CD14-positive monocyte (primary cell): ENCODE measurements around the gene GEMIN7. TPM values are rescaled to one million over a fixed set of nuclear protein-coding genes. Genes with fewer than 3 reads are reported as not detected.

ENCODE experiments used
- DNase-seq, 3 donors: peaks; one replicate each; pipeline ENCODE4 v3.0.0-alpha.2; 2011 to 2022
- H2AFZ ChIP-seq: 2 replicates; pipeline ENCODE4 v1.6.0; 2012; ENCODE audit warnings: mild to moderate bottlenecking, low read depth, low read length, inconsistent platforms; ENCODE audit not compliant: insufficient read depth, poor library complexity, severe bottlenecking
- H3K27ac ChIP-seq, 2 donors: 1 replicate in 1 of 2; 2 replicates in 1 of 2; pipeline ENCODE4 v1.5.1; 2012 to 2013; ENCODE audit warnings: low read length in 2 of 2, control low read depth in 1 of 2, inconsistent platforms in 1 of 2, low read depth in 1 of 2, mild to moderate bottlenecking in 1 of 2
- H3K27me3 ChIP-seq, 2 donors: one replicate each; pipeline versions ENCODE4 v1.6.0 to v1.6.1; 2011 to 2013; ENCODE audit warnings: low read length in 2 of 2; ENCODE audit not compliant: control insufficient read depth in 2 of 2, insufficient read depth in 2 of 2
- H3K36me3 ChIP-seq, 2 donors: replicated peaks in 1 of 2; 1 replicate in 1 of 2; 2 replicates in 1 of 2; pipeline versions ENCODE4 v1.5.1 to v1.6.1; 2012 to 2013; ENCODE audit warnings: low read length in 2 of 2, control low read depth in 1 of 2, inconsistent platforms in 1 of 2, mild to moderate bottlenecking in 1 of 2; ENCODE audit not compliant: insufficient read depth in 2 of 2, control insufficient read depth in 1 of 2
- H3K4me1 ChIP-seq, 2 donors: 1 replicate in 1 of 2; 2 replicates in 1 of 2; pipeline versions ENCODE4 v1.5.1 to v1.6.1; 2012 to 2013; ENCODE audit warnings: low read length in 2 of 2, control low read depth in 1 of 2, inconsistent platforms in 1 of 2, mild to moderate bottlenecking in 1 of 2, moderate library complexity in 1 of 2; ENCODE audit not compliant: insufficient read depth in 2 of 2, control insufficient read depth in 1 of 2
- H3K4me2 ChIP-seq: replicated peaks from 2 replicates; pipeline ENCODE3; 2012; ENCODE audit warnings: low read length, moderate library complexity, mild to moderate bottlenecking; ENCODE audit not compliant: poor library complexity, severe bottlenecking; ENCODE audit errors: extremely low read depth
- H3K4me3 ChIP-seq, 3 experiments: fragments of 200-600 bp in 1 of 3; sonication (generic) in 1 of 3; replicated peaks in 1 of 3; 1 replicate in 2 of 3; 2 replicates in 1 of 3; pipeline ENCODE4 v1.5.1; 2011 to 2013; ENCODE audit warnings: low read length in 3 of 3, mild to moderate bottlenecking in 3 of 3, control low read depth in 2 of 3, low read depth in 2 of 3, inconsistent platforms in 1 of 3, moderate library complexity in 1 of 3
- H3K79me2 ChIP-seq: 2 replicates; pipeline ENCODE4 v1.6.0; 2012; ENCODE audit warnings: mild to moderate bottlenecking, control low read depth, inconsistent platforms, low read length, moderate library complexity; ENCODE audit not compliant: insufficient read depth
- H3K9ac ChIP-seq: 2 replicates; pipeline ENCODE4 v1.6.0; 2017; ENCODE audit warnings: low read length, mild to moderate bottlenecking; ENCODE audit not compliant: insufficient read depth, poor library complexity, severe bottlenecking
- H3K9me3 ChIP-seq, 2 donors: replicated peaks in 1 of 2; 1 replicate in 1 of 2; 2 replicates in 1 of 2; pipeline versions ENCODE4 v1.5.1 to v1.6.1; 2012 to 2013; ENCODE audit warnings: low read length in 2 of 2, control low read depth in 1 of 2; ENCODE audit not compliant: control insufficient read depth in 1 of 2, insufficient read depth in 1 of 2
- H4K20me1 ChIP-seq: 2 replicates; pipeline ENCODE4 v1.6.0; 2012; ENCODE audit warnings: mild to moderate bottlenecking, low read length, control low read depth, moderate library complexity; ENCODE audit not compliant: insufficient read depth
- H3K27ac Mint-ChIP-seq, 7 donors: one replicate each; pipeline ENCODE4 v1.8.0; 2020; ENCODE audit warnings: mild to moderate bottlenecking in 7 of 7, mixed read lengths in 7 of 7, moderate library complexity in 6 of 7, inconsistent platforms in 2 of 7
- H3K27me3 Mint-ChIP-seq, 3 donors: one replicate each; pipeline ENCODE4 v1.8.0; 2021 to 2022; ENCODE audit warnings: low read depth in 3 of 3, mild to moderate bottlenecking in 3 of 3, mixed read lengths in 3 of 3, moderate library complexity in 3 of 3, inconsistent platforms in 1 of 3
- H3K36me3 Mint-ChIP-seq, 2 donors: one replicate each; pipeline ENCODE4 v1.8.0; 2020; ENCODE audit warnings: mixed read lengths in 2 of 2, inconsistent platforms in 1 of 2, mild to moderate bottlenecking in 1 of 2
- H3K4me1 Mint-ChIP-seq: one replicate; pipeline ENCODE4 v1.8.0; 2020; ENCODE audit warnings: mild to moderate bottlenecking, mixed read lengths
- H3K4me3 Mint-ChIP-seq, 2 donors: one replicate each; pipeline ENCODE4 v1.8.0; 2020; ENCODE audit warnings: mild to moderate bottlenecking in 2 of 2, mixed read lengths in 2 of 2, moderate library complexity in 1 of 2
- H3K9me3 Mint-ChIP-seq, 7 donors: one replicate each; pipeline ENCODE4 v1.8.0; 2020 to 2022; ENCODE audit warnings: mixed read lengths in 7 of 7, mild to moderate bottlenecking in 6 of 7, moderate library complexity in 6 of 7, inconsistent platforms in 2 of 7
- CTCF ChIP-seq: fragments of 200-600 bp; IDR thresholded peaks from one replicate; pipeline ENCODE4 v1.8.0; 2022; ENCODE audit warnings: antibody characterized with exemption, mild to moderate bottlenecking
- WGBS: methylation state at CpG from one replicate; pipeline ENCODE4 v1.1.5; 2013; ENCODE audit warnings: missing lambda C conversion rate; ENCODE audit not compliant: insufficient coverage; 5-methylcytosine and 5-hydroxymethylcytosine counted together
- intact Hi-C, 2 donors: fragments of 100-400 bp; cut with micrococcal nuclease; formaldehyde crosslinking; loops; one replicate each; pipeline versions ENCODE4 v1.15.0 to v1.15.1; 2023
- polyA plus RNA-seq, 3 donors: library from polyadenylated mRNA; depleted of rRNA in 1 of 3; unstranded in 2 of 3; stranded (reverse) in 1 of 3; fragments of 300-500 nt in 2 of 3; fragments of >200 nt in 1 of 3; fragmentation: Illumina TruSeq in 2 of 3; gene quantifications; 1 replicate in 2 of 3; 2 replicates in 1 of 3; pipeline ENCODE4 v1.2.3, GENCODE V29; 2012 to 2021

GEMIN7 gene
- polyA plus RNA-seq, 3 donors: 67.6 to 83.4 (median 78.4) TPM

- H3K9ac ChIP-seq: no peak overlapping the region
- H4K20me1 ChIP-seq: peaks cover 51% of the 10 kb centered on the region
Observed at GRCh38 chr19:45128146-45128545, 49.1 kb downstream of the GEMIN7 start.

GRCh38 chr19:45128806-45129205, 49.7 kb downstream of the GEMIN7 start:
- intact Hi-C loops: no loop called here
- WGBS: 96% methylated on average over 4 of the region's 5 CpGs
- H3K4me3 ChIP-seq: no peak overlapping the region
- Mint-ChIP-seq H3K27ac (no peak overlapping the region), H3K9me3 (no peaks in the 10 kb centered on the region), H3K36me3 (peaks cover 0 to 2% of the 10 kb centered on the region in 2 donors), H3K4me1 (peaks cover 5% of the 10 kb centered on the region), H3K27me3 (peaks cover 0 to 2% (median 0%) of the 10 kb centered on the region in 3 donors), H3K4me3 (no peak overlapping the region)
- H3K27me3 ChIP-seq: no peaks in the 10 kb centered on the region
- H3K9ac ChIP-seq: no peak overlapping the region
- no peak overlapping the region for H3K4me2 ChIP-seq
- no peaks in the 10 kb centered on the region for H3K9me3 ChIP-seq
- peaks cover 50% of the 10 kb centered on the region for H4K20me1 ChIP-seq
- no peak overlapping the region for H2AFZ ChIP-seq
- H3K4me1 ChIP-seq: no peaks in the 10 kb centered on the region
- H3K79me2 ChIP-seq: peaks cover 32% of the 10 kb centered on the region
- no peak for TF ChIP-seq CTCF
- no peak overlapping the region for H3K27ac ChIP-seq
- H3K36me3 ChIP-seq: peaks cover 0 to 5% of the 10 kb centered on the region in 2 donors
- no peak for DNase-seq

More at GRCh38 chr19:45128146-45128545, 49.1 kb downstream of the GEMIN7 start:
- Histone ChIP-seq H3K27ac (no peak overlapping the region), H3K4me3 (no peak overlapping the region), H3K36me3 (peaks cover 0 to 5% of the 10 kb centered on the region in 2 donors), H3K4me1 (no peaks in the 10 kb centered on the region), H3K27me3 (no peaks in the 10 kb centered on the region), H3K9me3 (no peaks in the 10 kb centered on the region), H3K79me2 (peaks cover 32% of the 10 kb centered on the region), H2AFZ (no peak overlapping the region), H3K4me2 (no peak overlapping the region)
- H3K4me3 Mint-ChIP-seq: no peak overlapping the region
- no peak for DNase-seq
- intact Hi-C loops: no loop called here
- peaks cover 0 to 2% (median 0%) of the 10 kb centered on the region in 3 donors for H3K27me3 Mint-ChIP-seq
- peaks cover 5% of the 10 kb centered on the region for H3K4me1 Mint-ChIP-seq
- no peaks in the 10 kb centered on the region for H3K9me3 Mint-ChIP-seq
- no peak for TF ChIP-seq CTCF
- no peak overlapping the region for H3K27ac Mint-ChIP-seq
- peaks cover 0 to 2% of the 10 kb centered on the region in 2 donors for H3K36me3 Mint-ChIP-seq
- WGBS: 92% methylated on average over 4 of the region's 5 CpGs
